Brain pericyte (primary cell): ENCODE measurements around the gene PPM1H.
"Not testable (repeated sequence)": the region's sequence is repeated elsewhere in the genome, so short reads cannot be mapped to it uniquely, and the experiment has no call there.

ENCODE experiments used
- DNase-seq: peaks from one replicate; pipeline ENCODE4 v3.0.0-alpha.2; 2012; ENCODE audit warnings: low read depth, low spot score

PPM1H gene

DNA sequence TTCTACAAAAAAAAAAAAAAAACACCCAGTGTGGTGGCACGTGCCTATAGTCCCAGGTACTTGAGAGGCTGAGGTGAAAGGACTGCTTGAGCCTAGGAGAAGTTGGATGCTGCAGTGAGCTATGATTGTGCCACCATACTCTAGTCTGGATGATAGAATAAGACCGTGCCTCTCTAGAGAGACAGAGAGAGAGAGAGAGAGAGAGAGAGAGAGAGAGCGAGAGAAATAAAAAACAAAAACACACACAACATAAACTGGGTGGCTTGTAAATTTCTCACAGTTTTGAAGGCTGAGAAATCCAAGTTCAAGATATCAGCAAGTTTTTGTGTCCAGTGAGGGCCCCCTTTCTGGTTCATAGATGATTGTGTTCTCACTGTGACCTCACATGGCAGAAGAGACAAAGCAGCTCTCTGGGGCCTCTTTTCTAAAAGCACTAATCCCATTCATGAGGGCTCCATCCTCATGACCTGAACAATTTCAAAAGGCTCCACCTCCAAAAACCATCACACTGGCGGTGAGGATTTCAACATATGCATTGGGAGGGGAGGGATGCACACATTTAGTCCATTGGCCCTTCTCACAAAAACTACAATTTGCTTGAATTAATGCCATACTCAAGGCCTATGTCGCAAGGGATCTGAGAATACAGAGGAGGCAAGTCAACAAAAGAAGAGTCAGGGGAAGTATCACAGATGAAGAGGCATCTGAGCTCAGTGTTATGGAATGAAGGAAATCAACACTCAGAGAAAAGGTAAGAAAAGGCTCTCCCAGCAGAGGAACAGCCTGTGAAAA lies 94.9 kb downstream of the PPM1H start:
- no peak for DNase-seq

DNA sequence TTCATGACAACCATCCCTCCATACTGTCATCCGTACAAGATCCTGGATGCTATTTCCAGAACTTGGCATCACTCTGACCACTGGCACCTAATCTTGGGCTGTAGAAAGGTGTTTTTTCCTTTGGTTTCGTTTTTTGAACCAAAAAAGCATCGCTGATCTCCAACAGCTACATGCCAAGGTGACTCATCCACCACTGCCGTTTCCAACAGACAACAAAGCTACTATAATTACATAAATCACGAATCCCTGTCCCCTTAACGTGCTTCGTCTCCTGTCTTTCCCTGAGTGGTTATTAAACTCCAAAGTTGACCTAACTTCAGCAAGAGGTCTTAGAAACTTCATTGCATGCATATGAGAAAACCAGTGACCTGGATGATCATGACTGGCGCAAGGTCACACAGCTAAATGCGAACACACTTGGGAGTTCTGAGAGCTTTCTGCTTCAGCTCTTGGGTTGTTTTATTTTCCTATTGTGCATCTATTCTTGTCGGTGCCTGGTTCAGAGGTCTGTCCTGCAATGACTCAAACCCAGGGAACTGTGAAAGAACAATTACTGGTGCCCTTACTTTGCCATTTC lies 99.9 kb downstream of the PPM1H start:
- DNase-seq, result no peak

DNA sequence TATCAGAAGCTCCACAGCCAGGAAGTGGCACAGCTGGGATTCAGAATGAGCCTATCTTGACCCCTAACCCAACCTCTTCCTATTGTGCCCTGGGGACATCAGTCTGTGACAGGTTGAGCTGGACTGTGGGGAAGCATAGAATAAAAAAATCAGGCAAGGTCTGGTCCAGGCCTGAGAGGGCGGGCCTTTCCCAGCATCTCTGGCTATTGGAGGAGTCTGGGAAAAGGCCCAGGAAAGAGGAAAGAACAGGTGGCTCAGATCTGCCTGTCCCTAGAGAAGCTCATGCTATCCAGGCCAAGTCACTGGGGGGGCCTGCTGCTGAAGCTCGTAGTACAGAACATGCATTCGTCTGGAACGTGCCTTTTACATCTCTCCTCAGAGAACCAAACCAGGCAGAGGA lies 100.5 kb downstream of the PPM1H start:
- DNase-seq, result no peak

DNA sequence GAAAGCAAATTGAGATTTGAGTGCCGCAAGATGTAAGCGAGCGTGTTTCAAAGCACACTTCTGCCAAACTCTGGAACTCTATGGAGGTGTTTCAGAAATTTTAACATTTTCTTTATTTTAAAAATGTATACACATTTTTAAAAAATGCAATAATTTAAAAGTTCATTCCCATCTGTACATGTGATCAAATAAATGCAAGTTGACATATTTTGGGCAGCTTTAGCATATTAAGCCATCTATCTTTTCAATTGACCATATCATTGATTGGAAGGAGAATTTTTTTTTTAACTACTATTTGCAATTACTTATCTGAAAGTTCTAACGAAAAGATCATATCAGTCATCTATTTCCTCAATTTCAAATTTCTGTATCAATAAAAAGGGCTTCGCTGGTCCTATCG lies 101.3 kb downstream of the PPM1H start:
- no peak for DNase-seq

DNA sequence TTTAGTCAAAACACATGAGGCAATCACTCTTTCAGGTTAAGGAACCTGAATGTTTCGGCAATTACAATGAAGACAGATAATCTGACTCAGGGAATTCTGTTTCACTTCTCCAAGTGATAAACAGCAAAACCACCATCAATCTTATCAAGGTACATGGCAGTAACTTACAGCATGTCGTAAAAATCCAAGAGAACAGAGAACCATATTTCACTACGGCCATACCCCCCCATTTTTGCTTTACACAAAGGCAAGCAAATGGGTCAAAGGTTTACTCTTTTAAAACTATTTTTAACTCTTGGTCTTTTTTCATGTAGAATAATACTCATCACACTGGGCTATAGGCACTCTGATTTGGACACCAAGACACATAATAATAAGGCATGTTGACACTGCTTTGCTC lies 102.4 kb downstream of the PPM1H start:
- no peak for DNase-seq

DNA sequence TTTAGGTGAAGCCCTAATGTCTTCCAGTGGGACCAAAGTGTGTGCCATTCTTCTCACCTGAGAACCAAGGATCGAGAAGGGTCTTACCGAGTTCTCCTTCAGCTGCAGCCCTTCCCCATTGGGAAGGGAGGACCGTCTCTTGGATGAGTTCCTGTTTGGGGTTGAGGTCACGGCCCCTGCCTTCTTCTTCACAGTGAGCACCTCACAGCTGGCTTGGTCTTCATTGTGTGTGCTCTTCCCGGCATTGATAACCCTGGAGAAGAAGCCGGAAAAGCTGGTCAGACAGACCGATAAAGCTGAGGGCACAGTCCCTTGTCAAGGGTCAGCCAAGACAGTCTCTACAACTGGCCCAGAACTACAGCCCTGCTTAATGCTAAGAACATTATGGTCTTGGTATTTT lies 102.9 kb downstream of the PPM1H start:
- no peak for DNase-seq

DNA sequence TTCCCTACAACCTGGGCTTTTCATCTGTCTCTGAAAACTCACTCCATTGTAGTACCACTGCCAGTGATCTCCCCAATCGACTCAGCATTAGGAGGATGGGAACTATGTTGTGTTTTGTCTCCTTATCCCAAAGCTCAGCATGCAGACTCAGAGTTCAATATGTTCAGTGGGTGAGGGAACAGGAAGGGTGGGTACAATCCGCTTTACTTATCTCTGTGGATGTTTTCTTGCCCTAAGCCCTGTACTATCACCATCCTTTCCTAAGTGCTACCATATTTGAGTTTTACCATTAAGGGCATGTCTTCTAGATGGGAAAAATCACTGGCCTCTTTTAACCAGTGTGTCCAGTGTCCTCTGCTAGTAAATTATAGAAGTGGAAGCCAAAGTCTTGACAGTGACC lies 107.1 kb downstream of the PPM1H start:
- no peak for DNase-seq

DNA sequence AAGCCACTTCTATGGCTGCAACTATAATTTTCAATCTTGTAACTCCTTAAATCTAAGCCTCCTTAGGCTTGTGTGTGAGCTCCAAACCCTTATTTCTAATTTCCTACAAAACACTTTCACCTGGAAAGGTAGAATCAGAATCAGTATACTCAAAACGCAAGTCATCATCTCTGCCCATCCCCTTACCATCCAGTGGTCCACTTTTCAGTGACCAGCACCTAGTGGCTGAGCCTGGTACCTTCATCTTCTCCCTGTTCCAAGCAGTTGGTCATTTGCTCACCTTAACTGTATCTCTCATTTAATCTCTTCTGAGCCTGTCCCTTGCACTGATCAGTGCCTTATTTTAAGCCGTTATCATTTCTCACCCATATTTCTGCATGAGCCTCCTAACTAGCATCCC lies 107.9 kb downstream of the PPM1H start:
- no peak for DNase-seq

DNA sequence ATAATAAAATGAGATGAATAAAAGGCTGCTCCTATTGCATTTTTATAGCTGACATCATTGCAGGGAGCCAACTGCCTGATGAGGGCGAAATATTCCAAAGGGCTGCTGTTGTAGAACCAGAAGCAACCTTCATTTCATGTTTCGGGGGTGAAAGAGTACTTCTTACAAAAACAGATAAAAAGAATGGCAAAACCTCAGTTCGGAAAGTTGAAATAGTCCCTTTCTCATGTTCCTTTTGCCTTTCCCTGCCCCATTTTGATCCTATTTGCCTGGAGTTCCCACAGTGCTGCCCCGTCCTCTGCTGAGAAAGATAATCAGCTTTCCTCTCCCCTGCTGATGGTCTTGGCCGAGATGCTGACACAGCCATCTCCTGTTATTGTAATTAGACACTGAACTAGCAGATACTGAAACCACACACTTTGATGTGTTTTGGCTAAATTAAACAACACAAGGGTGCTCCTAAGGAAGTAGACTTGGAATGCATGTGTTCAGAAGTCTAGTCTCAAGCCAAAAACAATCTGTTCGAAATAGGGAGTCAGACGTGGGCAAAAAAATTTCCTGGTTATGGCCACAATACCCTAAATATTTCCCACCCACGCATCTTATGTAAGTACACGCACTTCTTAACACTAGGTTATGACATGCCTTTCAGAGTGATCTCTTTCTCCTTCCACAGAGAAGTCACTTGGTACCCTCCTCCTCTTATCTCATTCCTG lies 117.2 kb downstream of the PPM1H start:
- DNase-seq, result peak; percentile 94

DNA sequence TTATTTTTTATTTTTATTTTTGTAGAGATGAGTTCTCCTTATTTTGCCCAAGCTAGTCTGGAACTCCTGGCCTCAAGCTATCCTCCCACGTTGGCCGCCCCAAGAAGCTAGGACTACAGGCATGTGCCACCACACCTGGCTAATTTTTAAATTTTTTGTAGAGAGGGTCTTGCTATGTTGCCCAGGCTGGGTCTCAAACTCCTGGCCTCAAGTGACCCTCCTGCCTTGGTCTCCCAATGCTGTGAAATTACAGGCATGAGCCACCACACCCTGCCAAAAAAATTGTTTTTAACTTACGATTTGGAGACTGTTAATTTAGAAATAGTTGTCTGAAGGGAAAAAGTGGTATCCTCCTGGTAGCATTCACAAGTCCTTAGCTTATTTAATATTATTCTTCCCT lies 120.7 kb downstream of the PPM1H start:
- DNase-seq, result no peak

DNA sequence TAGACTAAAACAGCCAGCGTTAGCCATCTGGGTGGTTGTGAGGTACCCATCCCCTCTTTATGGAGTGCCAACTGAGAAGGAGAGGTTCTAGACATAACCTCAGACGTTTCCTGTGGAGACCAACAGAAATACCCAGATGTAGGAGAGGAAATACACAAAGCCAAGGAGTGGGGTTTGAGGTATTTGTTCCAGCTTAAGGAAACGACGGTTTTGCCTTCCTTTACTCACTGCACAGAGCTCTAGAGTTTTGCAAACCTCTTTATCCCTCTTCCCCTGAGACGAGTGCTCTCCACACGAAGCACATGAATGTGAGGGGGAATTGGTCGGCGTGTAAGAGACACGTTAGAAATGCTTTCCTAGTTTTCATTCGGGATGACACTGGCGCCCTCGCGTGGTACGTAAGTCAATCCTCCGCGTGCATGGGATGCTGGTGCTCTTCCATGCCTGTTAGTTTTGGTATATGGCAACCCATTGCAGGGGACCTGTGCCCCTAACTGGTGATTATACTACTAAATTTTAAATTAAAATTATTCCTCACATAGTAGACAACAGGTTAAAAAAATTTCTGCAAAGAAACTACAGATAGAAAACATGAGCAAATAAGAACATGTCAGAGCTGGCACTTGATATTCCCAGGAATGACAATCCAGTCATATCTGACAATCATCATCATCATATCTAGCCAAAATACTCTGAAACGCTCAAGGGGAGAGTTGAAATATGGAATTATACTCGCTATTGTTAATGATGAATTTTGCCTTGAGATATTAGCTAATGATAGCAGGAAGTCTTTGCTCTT lies 121.7 kb downstream of the PPM1H start:
- DNase-seq, result no peak

DNA sequence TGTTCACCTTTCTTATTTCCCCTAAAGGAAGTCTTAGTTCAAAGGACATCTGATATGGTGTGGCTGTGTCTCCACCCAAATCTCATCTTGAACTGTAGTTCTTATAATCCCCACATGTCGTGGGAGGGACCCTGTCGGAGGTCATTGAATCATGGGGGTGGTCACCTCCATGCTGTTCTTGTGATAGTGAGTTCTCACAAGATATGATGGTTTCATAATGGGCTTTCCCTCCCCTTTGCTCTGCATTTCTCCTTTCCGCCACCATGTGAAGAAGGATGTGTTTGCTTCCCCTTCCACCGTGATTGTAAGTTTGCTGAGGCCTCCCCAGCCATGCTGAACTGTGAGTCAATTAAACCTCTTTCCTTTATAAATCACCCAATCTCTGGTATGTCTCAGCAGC lies 123.5 kb downstream of the PPM1H start:
- not testable (repeated sequence) for DNase-seq

DNA sequence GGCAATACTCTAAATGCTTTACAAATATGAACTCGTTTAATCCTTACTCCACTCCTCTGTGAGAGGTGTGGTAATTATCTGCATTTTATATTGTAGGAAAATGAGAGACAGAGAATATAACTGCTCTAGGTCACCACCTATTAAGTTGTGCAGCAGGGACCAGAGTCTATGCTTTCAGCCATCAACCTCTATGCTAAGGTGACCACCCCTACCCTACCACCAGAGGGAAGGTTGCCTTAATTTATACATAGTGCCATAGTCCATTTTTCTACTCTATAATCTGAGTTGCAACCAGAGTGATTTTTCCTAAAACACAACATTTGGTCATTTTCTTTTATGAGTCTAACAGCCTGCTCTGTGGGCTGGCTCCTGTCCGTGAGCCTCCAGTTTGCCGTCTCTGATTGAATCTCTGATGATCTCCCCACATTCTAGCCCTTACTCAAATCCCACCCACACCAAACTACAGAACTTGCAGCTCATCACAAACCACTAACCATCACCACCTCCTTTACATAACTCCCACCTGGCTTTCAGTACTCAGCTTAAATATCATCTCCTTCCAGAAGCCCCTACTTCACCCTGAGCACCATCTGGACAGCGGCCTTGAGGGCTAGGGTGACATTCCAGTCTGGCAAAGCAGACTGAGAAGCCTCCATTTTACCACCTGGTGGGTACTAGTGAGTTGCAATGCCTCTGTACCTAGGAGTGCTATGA lies 126.6 kb downstream of the PPM1H start:
- no peak for DNase-seq

DNA sequence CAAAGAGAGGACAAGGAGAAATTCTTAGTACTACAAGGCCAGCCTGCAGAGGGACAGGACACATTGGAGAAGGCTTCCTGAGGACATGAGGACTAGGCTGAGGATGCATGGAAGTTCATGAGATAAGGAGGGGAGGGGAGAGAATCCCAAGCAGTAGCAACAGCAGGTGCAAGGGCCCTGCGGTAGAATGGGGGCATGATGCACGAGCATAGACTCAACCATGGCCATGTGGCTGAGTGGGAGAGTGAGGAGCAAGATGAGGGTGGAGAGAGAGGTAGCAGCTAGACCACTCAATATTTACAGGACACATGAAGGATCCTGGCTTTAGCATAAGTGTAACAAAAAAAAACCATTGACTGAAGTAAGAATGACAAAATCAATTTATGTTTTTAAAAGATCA lies 128.1 kb downstream of the PPM1H start:
- DNase-seq, result no peak

DNA sequence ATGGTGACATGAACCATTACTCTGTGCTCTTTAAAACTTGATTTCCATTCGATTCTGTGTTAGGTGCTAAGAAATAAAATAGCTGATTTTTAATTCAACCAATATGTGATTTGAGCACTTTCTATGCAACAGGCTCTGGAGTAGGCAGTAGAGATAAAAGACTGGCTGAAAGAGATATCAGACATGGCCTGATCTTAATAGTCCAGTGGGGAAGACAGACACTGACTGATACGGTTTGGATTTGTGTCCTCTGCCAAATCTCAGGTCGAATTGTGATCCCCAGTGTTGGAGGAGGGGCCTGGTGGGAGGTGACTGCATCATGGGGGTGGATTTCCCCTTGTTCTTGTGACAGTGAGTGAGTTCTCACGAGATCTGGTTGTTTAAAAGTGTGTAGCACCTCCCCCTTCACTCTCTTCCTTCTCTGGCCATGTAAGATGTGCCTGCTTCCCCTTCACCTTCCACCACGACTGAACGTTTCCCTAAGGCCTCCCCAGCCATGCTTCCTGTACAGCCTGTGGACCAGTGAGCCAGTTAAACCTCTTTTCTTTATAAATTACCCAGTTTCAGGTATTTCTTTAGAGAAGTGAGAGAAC lies 128.6 kb downstream of the PPM1H start:
- DNase-seq, result no peak

DNA sequence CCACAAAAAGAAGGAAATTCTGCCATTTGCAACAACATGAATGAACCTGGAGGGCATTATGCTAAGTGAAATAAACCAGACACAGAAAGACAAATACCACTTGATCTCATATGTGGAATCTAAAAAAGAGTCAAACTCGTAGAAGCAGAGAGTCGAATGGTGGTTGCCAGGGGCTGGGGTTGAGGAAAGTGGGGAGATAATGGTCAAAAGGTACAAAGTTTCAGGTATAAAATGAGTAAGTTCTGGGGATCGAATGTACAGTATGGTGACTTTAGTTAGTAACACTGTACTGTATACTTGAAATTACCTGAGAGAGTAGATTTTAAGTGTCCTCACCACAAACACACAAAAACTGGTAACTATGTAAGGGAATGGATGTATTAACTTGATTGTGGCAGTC lies 129.4 kb downstream of the PPM1H start:
- no peak for DNase-seq

DNA sequence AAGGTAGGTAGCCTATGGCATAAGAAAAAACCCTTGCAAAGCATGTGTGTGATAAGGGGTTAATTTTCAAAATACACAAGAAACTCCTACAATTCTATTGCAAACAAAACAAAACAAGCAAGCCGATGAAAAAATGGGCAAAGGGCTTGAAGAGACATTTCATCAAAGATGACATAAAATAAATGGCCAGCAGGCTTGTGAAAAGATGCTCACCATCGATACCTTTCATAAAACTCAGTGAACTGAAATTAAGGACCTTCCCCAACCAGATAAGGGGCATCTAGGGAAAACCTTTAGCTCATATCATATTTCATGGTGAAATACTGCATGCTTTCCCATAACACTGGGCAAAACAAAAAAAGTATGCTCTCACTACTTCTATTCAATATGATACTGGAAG lies 131.2 kb downstream of the PPM1H start:
- no peak for DNase-seq

DNA sequence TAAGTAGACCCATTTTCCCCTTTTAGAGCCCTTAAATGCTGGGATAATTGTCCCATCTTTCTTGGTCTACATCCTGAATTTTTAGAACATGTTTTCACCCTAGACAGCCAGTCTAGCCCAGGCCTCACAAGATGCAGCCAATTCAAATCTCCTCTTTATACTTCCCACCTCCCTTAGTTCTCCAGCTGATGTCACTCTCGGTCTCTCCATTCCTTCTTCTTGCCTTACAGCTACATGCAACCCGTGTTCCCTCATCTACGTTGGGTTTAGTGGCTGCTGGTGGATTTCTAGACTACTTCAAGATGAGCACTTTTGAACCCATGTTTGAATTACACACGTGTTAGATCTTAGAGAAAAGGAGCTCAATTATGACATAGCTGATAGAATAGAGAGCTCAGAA lies 132.0 kb downstream of the PPM1H start:
- DNase-seq, result no peak

DNA sequence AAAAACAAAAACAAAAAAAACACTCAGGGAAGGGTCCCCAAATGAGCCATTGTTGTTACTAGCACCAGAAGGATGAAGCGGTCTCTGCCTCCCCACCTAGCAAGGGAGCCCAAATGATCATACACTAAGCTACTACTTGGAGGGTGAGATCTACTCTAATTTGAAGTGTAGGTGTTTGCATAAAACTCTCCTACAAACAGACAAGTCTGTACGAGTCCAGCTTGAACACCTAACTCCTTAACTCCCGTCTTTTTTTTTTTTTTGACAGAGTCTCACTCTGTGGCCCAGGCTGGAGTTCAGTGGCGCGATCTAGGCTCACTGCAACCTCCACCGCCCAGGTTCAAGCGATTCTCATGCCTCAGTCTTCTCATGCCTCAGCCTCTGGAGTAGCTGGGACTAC lies 132.6 kb downstream of the PPM1H start:
- DNase-seq, result no peak

DNA sequence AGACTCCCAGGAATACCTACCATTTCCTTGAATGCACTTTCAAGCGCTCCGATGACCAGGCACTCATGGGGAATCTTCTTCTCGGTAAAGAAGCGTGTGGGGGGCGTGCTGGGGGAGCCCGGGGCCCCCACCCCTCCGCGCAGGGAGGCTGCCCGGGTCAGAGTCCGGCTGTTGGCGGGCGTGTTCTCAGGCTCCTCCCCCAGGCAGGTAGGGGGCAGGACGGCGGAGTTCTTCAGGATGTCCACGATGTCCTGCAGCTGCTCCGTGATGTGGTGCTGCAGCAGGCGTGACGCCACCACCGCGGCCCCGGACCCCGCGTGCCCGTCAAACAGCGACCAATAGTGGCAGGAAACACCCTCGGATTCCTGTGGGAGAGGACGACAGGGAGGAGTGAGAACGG lies 133.2 kb downstream of the PPM1H start:
- no peak for DNase-seq

DNA sequence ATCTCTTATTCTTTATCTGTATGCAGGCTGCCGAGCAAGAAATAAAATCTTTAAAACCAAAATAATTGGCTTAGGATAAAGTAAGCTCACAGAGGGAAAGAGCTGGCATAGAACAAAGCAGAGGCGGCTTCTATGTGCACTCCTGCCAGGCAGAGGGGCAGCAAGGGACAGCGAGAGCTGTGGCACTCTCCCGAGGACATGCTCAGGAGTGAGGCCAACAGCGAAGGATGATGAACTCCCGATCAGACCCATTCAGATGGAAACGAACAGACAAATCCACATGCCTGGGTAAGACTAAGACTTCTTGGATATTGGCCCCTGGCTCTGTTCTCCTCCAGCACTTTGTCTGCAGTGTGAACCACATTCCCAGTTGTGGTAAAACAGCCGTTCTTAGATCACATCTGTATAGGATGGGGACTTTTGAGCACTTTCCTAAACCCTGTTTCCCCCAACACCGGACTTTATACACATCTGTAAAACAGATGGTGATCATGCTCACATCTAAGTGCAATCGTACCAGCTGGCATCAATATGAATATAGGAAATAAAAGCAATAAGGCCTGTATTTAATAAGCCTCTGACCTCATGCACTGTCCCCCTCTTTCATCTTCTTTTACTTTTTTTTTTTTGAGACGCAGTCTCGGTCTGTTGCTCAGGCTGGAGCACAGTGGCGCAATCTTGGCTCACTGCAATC lies 134.1 kb downstream of the PPM1H start:
- DNase-seq, result no peak
